ENCODE results near the gene INPP1. TPM values are rescaled to one million over a fixed set of nuclear protein-coding genes. Genes with fewer than 3 reads are reported as not detected.

INPP1 gene
- total and polyA plus RNA-seq, 8 donors: 11.5 to 31.0 (median 15.4) TPM

GRCh38 chr2:190415251-190415650, 71.9 kb downstream of the INPP1 start:
- Histone ChIP-seq H3K9me3 (no peaks in the 10 kb centered on the region), H3K4me1 (peaks cover 0 to 11% (median 0%) of the 10 kb centered on the region in 3 donors), H3K27ac (no peak overlapping the region), H3K36me3 (no peaks in the 10 kb centered on the region), H3K4me3 (no peak overlapping the region), H3K27me3 (no peaks in the 10 kb centered on the region)
- ATAC-seq: no peak
- FAIRE-seq: no peak
- WGBS, 2 donors: 97 to 99% methylated on average over 4 of the region's 4 CpGs
- DNase-seq: no peak
- intact Hi-C loops (cut with DNase I): no loop called here
- no peak for TF ChIP-seq CTCF (IDR thresholded peaks at IDR 0.05)

- TF ChIP-seq CTCF (IDR thresholded peaks at IDR 0.05): no peak
- Histone ChIP-seq H3K9me3 (no peaks in the 10 kb centered on the region), H3K27ac (no peak overlapping the region), H3K4me1 (peaks cover 0 to 10% (median 0%) of the 10 kb centered on the region in 3 donors), H3K36me3 (no peaks in the 10 kb centered on the region), H3K27me3 (no peaks in the 10 kb centered on the region), H3K4me3 (no peak overlapping the region)
- no peak for ATAC-seq
- no peak for FAIRE-seq
- WGBS, 2 donors: 85 to 93% methylated on average over 2 of the region's 2 CpGs
- DNase-seq: no peak
- intact Hi-C loops (cut with DNase I): no loop called here
Measured at GRCh38 chr2:190415794-190416775, 72.7 kb downstream of the INPP1 start.

DNA sequence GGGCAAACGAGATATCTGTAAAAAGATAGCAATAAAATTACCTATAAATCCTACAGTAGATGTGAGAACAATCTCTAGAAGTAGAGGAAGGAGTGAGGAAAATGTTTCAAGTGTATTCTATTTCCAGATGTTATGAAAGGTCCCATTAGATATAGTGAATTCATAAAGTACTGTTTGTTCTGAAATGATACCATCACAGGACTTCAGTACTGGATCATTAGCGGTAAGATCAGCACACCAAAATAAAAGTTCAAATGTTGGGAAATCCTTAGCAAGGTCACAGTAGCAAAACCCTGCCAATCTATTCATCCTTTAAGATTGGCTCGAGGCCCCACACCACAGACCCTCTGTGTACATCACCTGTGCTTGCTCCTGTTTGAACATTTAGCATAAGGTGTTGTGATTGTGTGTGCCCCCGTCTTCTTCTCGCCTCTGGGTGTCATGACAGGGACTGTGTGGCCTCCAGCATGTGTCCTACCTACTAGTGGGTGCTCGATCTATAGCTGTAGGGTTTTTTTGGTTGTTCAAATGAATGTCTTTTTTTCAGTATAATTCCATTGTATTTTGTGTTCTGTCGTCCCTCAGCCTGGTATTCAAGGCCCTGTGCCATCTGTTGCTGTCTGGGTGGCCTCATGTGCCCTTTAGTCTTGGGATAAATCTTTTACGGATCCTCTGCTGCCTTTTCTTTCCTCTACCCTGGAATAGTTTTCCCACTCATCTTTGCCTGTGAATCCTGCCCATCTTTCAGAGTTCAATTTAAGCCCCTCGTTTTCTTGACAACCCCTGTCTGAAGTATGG, 73.9 kb downstream of the INPP1 start:
- TF ChIP-seq CTCF (IDR thresholded peaks at IDR 0.05): no peak
- WGBS, 2 donors: 82 to 83% methylated on average over 9 of the region's 9 CpGs
- Histone ChIP-seq H3K4me1 (peaks cover 0 to 5% (median 0%) of the 10 kb centered on the region in 3 donors), H3K27ac (no peak overlapping the region), H3K36me3 (no peaks in the 10 kb centered on the region), H3K27me3 (no peaks in the 10 kb centered on the region), H3K9me3 (no peaks in the 10 kb centered on the region), H3K4me3 (no peak overlapping the region)
- FAIRE-seq (no peak), DNase-seq (no peak), ATAC-seq (no peak)
- intact Hi-C loops (cut with DNase I): no loop called here

- no peak for TF ChIP-seq CTCF (IDR thresholded peaks at IDR 0.05)
- 80 to 88% methylated on average over 1 of the region's 1 CpG for WGBS, 2 donors
- H3K4me3 ChIP-seq: no peak overlapping the region
- DNase-seq: no peak
- H3K9me3 ChIP-seq: no peaks in the 10 kb centered on the region
- ATAC-seq: no peak
- intact Hi-C loops (cut with DNase I): no loop called here
- peaks cover 0 to 5% (median 0%) of the 10 kb centered on the region in 3 donors for H3K4me1 ChIP-seq
- no peak overlapping the region for H3K27ac ChIP-seq
- no peaks in the 10 kb centered on the region for H3K27me3 ChIP-seq
- FAIRE-seq: no peak
- no peaks in the 10 kb centered on the region for H3K36me3 ChIP-seq
Measured at GRCh38 chr2:190418727-190419126, 75.3 kb downstream of the INPP1 start.
